ENCODE results near the gene ADAMTSL1.

The ADAMTSL1 gene

DNA sequence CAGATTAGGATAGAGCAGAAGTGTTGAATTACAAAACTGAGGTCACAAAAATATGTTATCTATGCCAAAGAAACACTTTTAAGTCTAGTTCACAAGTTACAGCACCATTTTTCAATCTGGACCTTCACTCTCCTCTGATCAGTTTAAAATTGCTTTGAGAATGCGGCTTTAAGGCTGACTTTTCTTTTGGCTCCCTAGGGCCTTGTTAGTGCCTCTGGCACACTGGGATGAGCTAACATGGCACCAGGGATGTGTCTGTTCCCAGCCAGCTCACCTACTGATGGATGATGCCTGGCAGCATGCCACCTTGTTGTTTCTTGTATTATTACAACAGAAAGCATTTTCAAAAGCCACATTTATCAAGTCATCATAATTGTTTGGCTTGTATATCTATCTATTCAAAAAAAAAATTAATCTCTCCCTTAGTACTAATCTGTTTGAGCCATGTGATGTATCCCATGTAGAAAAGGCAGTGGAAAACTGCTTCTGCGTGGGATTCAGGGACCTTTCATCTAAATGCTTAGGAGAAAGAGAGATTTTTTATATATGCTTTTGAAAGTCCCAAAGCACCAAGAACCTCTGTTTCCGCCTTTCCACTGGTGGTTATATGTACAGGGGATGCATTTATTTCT lies 46.6 kb downstream of the ADAMTSL1 start:
- H3K4me1 ChIP-seq (ENCODE audit: control insufficient read depth, insufficient read depth, low read length): no peaks in the 10 kb centered on the region
- no peaks in the 10 kb centered on the region for H3K27me3 ChIP-seq (ENCODE audit: control insufficient read depth, insufficient read depth, low read length, poor library complexity, severe bottlenecking)
- no peak overlapping the region for H3K4me3 ChIP-seq (ENCODE audit: insufficient read depth, low read depth, low read length)
- no peaks in the 10 kb centered on the region for H3K9me3 ChIP-seq (ENCODE audit: control insufficient read depth, low read length)
- 89 to 94% methylated on average over 3 of the region's 3 CpGs for WGBS, 2 experiments
- H3K36me3 ChIP-seq (ENCODE audit: control insufficient read depth, insufficient read depth, low read length): no peaks in the 10 kb centered on the region
- H3K27ac ChIP-seq (ENCODE audit: insufficient read depth, low read depth, low read length, poor library complexity, severe bottlenecking): no peak overlapping the region

DNA sequence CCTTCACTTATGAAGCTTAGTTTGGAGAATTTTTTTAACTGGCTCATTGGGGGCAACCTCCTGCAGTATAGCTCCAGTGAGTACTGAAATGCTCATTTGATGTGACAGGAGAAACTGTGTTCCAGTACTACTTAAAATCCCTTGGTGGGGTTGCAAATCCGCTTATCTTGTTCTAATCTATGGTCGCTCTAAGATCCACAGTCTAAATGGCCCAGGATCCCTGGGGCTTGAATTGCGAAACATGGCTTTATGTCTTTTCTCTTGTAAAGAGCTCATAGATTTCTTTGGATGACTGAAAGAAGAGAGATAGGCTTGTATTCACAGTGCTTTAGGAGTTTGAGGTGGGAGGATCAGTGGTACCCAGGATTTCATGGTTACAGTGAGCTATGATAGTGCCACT lies 52.7 kb downstream of the ADAMTSL1 start:
- H3K4me3 ChIP-seq (ENCODE audit: insufficient read depth, low read depth, low read length): no peak overlapping the region
- 72 to 81% methylated on average over 3 of the region's 3 CpGs for WGBS, 2 experiments
- H3K4me1 ChIP-seq (ENCODE audit: control insufficient read depth, insufficient read depth, low read length): no peaks in the 10 kb centered on the region
- H3K27ac ChIP-seq (ENCODE audit: insufficient read depth, low read depth, low read length, poor library complexity, severe bottlenecking): no peak overlapping the region
- no peaks in the 10 kb centered on the region for H3K9me3 ChIP-seq (ENCODE audit: control insufficient read depth, low read length)
- H3K27me3 ChIP-seq (ENCODE audit: control insufficient read depth, insufficient read depth, low read length, poor library complexity, severe bottlenecking): no peaks in the 10 kb centered on the region
- H3K36me3 ChIP-seq (ENCODE audit: control insufficient read depth, insufficient read depth, low read length): no peaks in the 10 kb centered on the region

DNA sequence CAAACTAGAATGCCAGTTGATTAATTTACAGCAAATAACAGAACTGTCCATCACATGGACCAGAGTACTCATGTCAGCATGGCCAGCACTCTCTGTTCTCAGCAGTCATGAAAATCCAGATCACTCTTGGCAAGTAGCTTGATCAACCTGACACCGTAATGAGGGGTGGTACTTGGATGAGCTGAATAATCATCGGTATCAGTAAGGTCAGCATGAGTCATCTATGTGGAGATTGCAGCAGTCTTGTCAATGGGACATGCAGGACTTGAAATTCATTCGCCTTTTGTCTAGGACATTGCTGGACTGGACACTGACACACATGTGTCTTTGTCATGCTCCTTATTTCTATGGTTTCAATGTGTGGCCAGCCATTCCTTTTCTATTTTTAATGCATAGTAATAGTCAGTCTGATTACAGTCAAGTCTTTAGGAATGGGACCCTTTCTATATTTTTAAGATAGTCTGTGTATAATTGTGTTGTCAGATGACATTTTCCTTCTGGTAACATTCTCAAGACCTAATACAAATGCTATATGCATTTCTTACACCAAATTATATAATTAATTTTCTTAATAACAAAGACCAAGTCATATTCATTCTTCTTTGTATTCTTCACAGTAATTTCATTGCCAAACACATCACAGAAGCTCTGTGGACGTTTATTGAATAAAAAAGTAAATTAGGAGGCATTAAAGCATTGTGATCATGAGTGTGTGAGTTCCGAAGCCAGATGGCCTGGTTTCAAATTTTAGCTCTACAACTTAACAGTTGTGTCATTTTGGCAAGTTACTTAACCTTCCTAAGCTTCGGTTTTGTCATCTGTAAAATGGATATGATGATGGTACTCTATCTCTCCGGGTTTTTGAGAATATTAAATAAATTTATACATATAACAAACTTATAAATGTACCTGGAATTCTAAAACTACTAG lies 57.4 kb downstream of the ADAMTSL1 start:
- WGBS, 2 experiments: 89 to 90% methylated on average over 5 to 6 of the region's 7 CpGs
- no peaks in the 10 kb centered on the region for H3K4me1 ChIP-seq (ENCODE audit: control insufficient read depth, insufficient read depth, low read length)
- H3K27me3 ChIP-seq (ENCODE audit: control insufficient read depth, insufficient read depth, low read length, poor library complexity, severe bottlenecking): no peaks in the 10 kb centered on the region
- no peak overlapping the region for H3K27ac ChIP-seq (ENCODE audit: insufficient read depth, low read depth, low read length, poor library complexity, severe bottlenecking)
- H3K9me3 ChIP-seq (ENCODE audit: control insufficient read depth, low read length): peaks cover 5% of the 10 kb centered on the region
- no peak overlapping the region for H3K4me3 ChIP-seq (ENCODE audit: insufficient read depth, low read depth, low read length)
- no peaks in the 10 kb centered on the region for H3K36me3 ChIP-seq (ENCODE audit: control insufficient read depth, insufficient read depth, low read length)

DNA sequence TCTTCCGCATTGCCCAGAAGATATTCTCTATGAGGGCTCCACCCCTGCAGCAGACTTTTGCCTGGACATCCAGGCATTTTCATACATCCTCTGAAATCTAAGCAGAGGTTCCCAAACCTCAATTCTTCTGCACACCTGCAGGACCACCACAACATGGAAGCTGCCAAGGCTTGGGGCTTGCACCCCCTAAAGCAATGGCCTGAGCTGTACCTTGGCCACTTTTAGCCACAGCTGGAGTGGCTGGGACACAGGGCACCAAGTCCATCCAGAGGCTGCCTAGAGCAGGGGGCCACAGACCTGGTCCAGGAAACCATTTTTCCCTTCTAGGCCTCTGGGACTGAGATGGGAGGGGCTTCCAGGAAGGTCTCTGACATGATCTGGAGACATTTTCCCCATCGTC lies 60.7 kb downstream of the ADAMTSL1 start:
- Histone ChIP-seq H3K4me1 (ENCODE audit: control insufficient read depth, insufficient read depth, low read length) (no peaks in the 10 kb centered on the region), H3K27me3 (ENCODE audit: control insufficient read depth, insufficient read depth, low read length, poor library complexity, severe bottlenecking) (no peaks in the 10 kb centered on the region), H3K4me3 (ENCODE audit: insufficient read depth, low read depth, low read length) (no peak overlapping the region), H3K36me3 (ENCODE audit: control insufficient read depth, insufficient read depth, low read length) (no peaks in the 10 kb centered on the region), H3K27ac (ENCODE audit: insufficient read depth, low read depth, low read length, poor library complexity, severe bottlenecking) (no peak overlapping the region), H3K9me3 (ENCODE audit: control insufficient read depth, low read length) (peaks cover 5% of the 10 kb centered on the region)
- 91 to 95% methylated on average over 2 of the region's 2 CpGs for WGBS, 2 experiments

DNA sequence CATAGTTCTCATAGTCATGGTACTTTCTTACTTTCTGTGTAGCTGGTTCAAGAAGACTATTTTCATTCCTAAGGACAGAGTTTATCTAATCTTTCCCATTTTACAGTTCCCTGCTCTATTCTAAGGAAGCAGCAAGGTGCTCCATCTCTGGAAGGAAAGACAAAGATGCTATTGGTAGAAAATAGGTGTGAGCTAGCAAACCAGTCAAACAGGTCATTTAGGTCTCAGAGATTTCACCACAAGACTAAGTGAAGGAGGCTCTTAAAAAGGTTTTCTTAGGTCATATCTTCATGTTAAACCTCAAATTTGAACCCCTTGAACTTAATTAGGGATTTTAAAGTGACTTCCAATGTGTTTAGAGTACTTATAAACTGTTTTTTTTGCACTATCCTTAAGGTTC lies 62.6 kb downstream of the ADAMTSL1 start:
- Histone ChIP-seq H3K4me3 (ENCODE audit: insufficient read depth, low read depth, low read length) (no peak overlapping the region), H3K4me1 (ENCODE audit: control insufficient read depth, insufficient read depth, low read length) (no peaks in the 10 kb centered on the region), H3K27me3 (ENCODE audit: control insufficient read depth, insufficient read depth, low read length, poor library complexity, severe bottlenecking) (no peaks in the 10 kb centered on the region), H3K27ac (ENCODE audit: insufficient read depth, low read depth, low read length, poor library complexity, severe bottlenecking) (no peak overlapping the region), H3K36me3 (ENCODE audit: control insufficient read depth, insufficient read depth, low read length) (no peaks in the 10 kb centered on the region), H3K9me3 (ENCODE audit: control insufficient read depth, low read length) (peaks cover 5% of the 10 kb centered on the region)

DNA sequence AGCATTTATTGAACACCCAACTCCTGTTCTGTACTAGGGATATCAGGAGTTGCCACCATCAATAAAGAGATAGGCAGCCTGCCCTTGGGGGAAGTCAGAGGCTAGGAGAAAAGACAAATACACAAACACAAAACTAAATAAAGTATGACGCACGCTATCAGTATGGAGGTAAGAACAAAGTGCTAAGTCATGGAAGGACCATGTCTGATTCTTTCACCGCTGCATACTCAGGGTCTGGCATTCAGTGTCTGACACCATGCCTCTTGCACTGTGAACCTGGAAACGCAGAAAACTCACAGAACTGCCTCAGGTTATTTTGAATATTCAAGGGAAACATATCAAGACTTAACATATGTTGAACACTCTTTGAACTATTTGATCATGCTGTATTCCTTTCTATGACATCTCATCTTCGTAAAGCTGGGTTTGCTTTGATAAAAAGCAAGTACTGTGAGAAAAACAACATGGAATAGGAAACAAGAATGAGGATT lies 65.3 kb downstream of the ADAMTSL1 start:
- Histone ChIP-seq H3K4me1 (ENCODE audit: control insufficient read depth, insufficient read depth, low read length) (no peaks in the 10 kb centered on the region), H3K27me3 (ENCODE audit: control insufficient read depth, insufficient read depth, low read length, poor library complexity, severe bottlenecking) (no peaks in the 10 kb centered on the region), H3K36me3 (ENCODE audit: control insufficient read depth, insufficient read depth, low read length) (no peaks in the 10 kb centered on the region), H3K9me3 (ENCODE audit: control insufficient read depth, low read length) (peaks cover 5% of the 10 kb centered on the region), H3K4me3 (ENCODE audit: insufficient read depth, low read depth, low read length) (no peak overlapping the region), H3K27ac (ENCODE audit: insufficient read depth, low read depth, low read length, poor library complexity, severe bottlenecking) (no peak overlapping the region)
- 92 to 95% methylated on average over 5 of the region's 5 CpGs for WGBS, 2 experiments

DNA sequence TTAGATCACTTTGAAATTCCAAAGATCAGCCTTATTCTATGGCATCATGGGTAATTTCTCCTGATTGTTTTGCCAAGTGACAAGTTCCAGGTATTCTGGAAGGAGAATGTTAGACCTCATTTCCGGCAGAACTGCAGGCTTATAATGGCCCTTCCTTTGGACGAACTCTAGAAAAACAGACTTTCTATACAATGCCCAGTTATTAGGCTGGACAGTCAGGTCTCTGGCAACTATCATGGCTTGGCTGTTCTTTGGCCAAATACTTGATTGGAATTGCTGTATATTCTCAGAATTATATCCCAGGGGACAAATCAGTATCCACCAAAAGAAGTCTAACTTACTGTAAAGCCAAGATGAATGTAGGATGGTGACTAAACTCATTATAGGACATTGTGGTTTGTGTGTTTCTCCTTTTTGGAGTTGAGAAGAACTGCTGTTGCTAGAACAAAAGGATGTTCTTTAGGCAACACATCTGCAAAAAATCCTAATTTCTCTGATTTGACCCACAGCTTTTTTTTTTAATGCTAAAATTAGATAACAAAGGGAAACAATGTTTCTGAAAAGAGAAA lies 69.0 kb downstream of the ADAMTSL1 start:
- H3K27ac ChIP-seq (ENCODE audit: insufficient read depth, low read depth, low read length, poor library complexity, severe bottlenecking): no peak overlapping the region
- no peak overlapping the region for H3K4me3 ChIP-seq (ENCODE audit: insufficient read depth, low read depth, low read length)
- H3K36me3 ChIP-seq (ENCODE audit: control insufficient read depth, insufficient read depth, low read length): no peaks in the 10 kb centered on the region
- no peaks in the 10 kb centered on the region for H3K4me1 ChIP-seq (ENCODE audit: control insufficient read depth, insufficient read depth, low read length)
- no peaks in the 10 kb centered on the region for H3K27me3 ChIP-seq (ENCODE audit: control insufficient read depth, insufficient read depth, low read length, poor library complexity, severe bottlenecking)
- no peaks in the 10 kb centered on the region for H3K9me3 ChIP-seq (ENCODE audit: control insufficient read depth, low read length)
- WGBS, 2 experiments: 93 to 98% methylated on average over 2 of the region's 2 CpGs

DNA sequence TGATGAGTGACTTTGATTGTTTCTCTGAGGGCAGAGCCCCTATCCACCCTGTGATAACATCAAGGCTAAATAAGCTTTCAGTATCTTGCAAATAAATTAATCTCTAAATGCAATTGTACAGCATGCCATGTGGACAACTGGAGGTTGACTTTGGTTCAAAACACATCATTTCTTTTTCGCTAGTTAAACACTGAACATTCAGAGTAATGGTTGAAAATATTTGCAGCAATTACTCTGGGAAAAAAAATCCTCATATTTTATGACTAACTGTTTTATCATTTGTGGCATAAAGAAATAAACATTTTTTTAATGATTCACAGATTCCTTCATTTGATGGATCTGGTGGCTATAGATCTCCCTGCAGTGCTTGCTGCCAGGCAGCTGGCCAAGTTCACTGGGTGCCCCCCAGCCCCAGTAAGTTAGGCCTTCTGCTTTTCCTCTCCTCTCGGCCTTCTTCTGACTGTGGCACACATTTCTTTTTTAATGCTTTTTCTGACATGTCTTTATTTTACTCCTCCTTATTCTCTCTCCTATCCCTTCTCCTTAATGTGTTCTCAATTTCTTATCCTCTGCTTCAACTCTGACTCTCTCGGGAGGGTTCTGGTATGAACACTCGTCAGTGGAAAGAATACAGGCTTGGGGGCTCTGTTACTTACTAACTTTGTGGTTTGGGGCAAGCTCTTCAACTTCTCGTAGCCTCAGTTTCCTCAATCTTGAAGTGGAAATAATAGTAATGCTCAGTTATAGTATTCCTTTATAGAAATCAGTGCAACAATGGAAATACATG lies 69.6 kb downstream of the ADAMTSL1 start:
- no peak overlapping the region for H3K27ac ChIP-seq (ENCODE audit: insufficient read depth, low read depth, low read length, poor library complexity, severe bottlenecking)
- H3K4me3 ChIP-seq (ENCODE audit: insufficient read depth, low read depth, low read length): no peak overlapping the region
- H3K9me3 ChIP-seq (ENCODE audit: control insufficient read depth, low read length): no peaks in the 10 kb centered on the region
- 88 to 91% methylated on average over 2 to 5 of the region's 5 CpGs for WGBS, 2 experiments
- no peaks in the 10 kb centered on the region for H3K27me3 ChIP-seq (ENCODE audit: control insufficient read depth, insufficient read depth, low read length, poor library complexity, severe bottlenecking)
- no peaks in the 10 kb centered on the region for H3K36me3 ChIP-seq (ENCODE audit: control insufficient read depth, insufficient read depth, low read length)
- no peaks in the 10 kb centered on the region for H3K4me1 ChIP-seq (ENCODE audit: control insufficient read depth, insufficient read depth, low read length)

DNA sequence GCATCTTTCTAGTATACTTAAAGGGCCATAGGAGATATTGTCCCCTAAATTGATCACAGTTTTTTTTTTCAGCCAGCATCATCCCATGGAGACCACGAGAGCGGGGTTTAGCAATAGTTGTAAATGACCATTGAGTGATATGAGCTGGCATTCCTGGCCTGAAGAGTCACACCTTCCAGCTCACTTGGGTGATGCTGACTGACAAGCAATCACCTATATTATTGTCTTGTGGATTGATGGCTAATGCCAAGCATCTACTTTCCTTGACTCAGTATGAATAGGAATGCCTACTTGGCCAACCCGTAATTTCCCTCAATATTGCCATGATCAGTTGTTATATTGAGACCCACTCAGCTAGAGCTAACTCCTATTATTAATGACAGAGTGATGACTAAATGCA lies 70.5 kb downstream of the ADAMTSL1 start:
- H3K27me3 ChIP-seq (ENCODE audit: control insufficient read depth, insufficient read depth, low read length, poor library complexity, severe bottlenecking): no peaks in the 10 kb centered on the region
- no peaks in the 10 kb centered on the region for H3K4me1 ChIP-seq (ENCODE audit: control insufficient read depth, insufficient read depth, low read length)
- H3K9me3 ChIP-seq (ENCODE audit: control insufficient read depth, low read length): no peaks in the 10 kb centered on the region
- WGBS, 2 experiments: 83 to 100% methylated on average over 2 to 3 of the region's 3 CpGs
- H3K36me3 ChIP-seq (ENCODE audit: control insufficient read depth, insufficient read depth, low read length): no peaks in the 10 kb centered on the region
- no peak overlapping the region for H3K27ac ChIP-seq (ENCODE audit: insufficient read depth, low read depth, low read length, poor library complexity, severe bottlenecking)
- no peak overlapping the region for H3K4me3 ChIP-seq (ENCODE audit: insufficient read depth, low read depth, low read length)

All from ectodermal cell (in vitro differentiated cells).